GM19397 (cell line): ENCODE data around the gene RBMS3.

Experiments
- ATAC-seq: cut with Tn5 transposase; IDR thresholded peaks from one replicate; pipeline ENCODE4 v1.9.1; 2021; ENCODE audit warnings: mild to moderate bottlenecking, moderate library complexity; ENCODE audit not compliant: unreplicated experiment

RBMS3 gene

GRCh38 chr3:29919571-29919970, 638.7 kb downstream of the RBMS3 start:
- no peak for ATAC-seq

GRCh38 chr3:29922992-29923746, 642.3 kb downstream of the RBMS3 start:
- no peak for ATAC-seq

GRCh38 chr3:29924783-29925561, 644.1 kb downstream of the RBMS3 start:
- no peak for ATAC-seq

- no peak for ATAC-seq
Measured at GRCh38 chr3:29926378-29926777, 645.5 kb downstream of the RBMS3 start.

- ATAC-seq, result no peak
Measured at GRCh38 chr3:29932696-29933325, 651.9 kb downstream of the RBMS3 start.

- no peak for ATAC-seq
Measured at GRCh38 chr3:29933802-29934490, 653.1 kb downstream of the RBMS3 start.

- ATAC-seq, result no peak
Measured at GRCh38 chr3:29934751-29935150, 653.9 kb downstream of the RBMS3 start.

- ATAC-seq, result peak; percentile 84
Measured at GRCh38 chr3:29936054-29936453, 655.2 kb downstream of the RBMS3 start.

GRCh38 chr3:29936766-29937165, 655.9 kb downstream of the RBMS3 start:
- no peak for ATAC-seq

GRCh38 chr3:29937185-29937584, 656.3 kb downstream of the RBMS3 start:
- no peak for ATAC-seq

- ATAC-seq, result no peak
Measured at GRCh38 chr3:29940759-29941323, 660.0 kb downstream of the RBMS3 start.

- ATAC-seq, result no peak
Measured at GRCh38 chr3:29942297-29942696, 661.4 kb downstream of the RBMS3 start.

GRCh38 chr3:29949131-29949530, 668.3 kb downstream of the RBMS3 start:
- ATAC-seq, result no peak

GRCh38 chr3:29949940-29950616, 669.2 kb downstream of the RBMS3 start:
- ATAC-seq, result no peak

GRCh38 chr3:29952431-29952830, 671.6 kb downstream of the RBMS3 start:
- no peak for ATAC-seq

- no peak for ATAC-seq
Measured at GRCh38 chr3:29955413-29955812, 674.5 kb downstream of the RBMS3 start.

- no peak for ATAC-seq
Measured at GRCh38 chr3:29958816-29959215, 677.9 kb downstream of the RBMS3 start.

- ATAC-seq, result no peak
Measured at GRCh38 chr3:29971895-29972294, 691.0 kb downstream of the RBMS3 start.

GRCh38 chr3:29972320-29972993, 691.6 kb downstream of the RBMS3 start:
- no peak for ATAC-seq

GRCh38 chr3:29973763-29974162, 692.9 kb downstream of the RBMS3 start:
- no peak for ATAC-seq
